ENCODE measurements around the gene NPVF.
A peak's percentile ranks its signal among the peaks of the same experiment; 100 is the strongest.

Gene NPVF, protein sequence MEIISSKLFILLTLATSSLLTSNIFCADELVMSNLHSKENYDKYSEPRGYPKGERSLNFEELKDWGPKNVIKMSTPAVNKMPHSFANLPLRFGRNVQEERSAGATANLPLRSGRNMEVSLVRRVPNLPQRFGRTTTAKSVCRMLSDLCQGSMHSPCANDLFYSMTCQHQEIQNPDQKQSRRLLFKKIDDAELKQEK

DNA sequence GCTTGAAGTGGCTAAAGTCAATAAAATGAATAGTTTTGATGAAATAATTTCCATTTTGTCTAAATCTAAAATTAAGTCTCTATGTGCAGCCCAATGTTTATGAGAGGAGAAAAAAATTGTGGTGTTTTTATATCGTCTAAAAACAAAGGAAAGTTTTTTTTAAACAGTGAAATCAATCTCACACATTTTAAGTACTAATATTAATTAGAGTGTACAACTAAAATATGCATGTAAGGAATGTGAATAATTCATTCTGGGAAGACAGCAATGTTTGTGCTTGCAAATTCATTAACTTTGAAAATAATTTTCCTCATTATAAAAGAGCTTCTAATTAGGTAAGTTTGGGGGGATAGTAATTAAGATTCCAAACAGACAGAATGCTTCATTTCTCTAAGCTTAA is at the start of gene NPVF:
Gene NPVF, minus strand, starts transcription at position 101 of the 400 bp plus-strand sequence. Its CDS starts 47 bp downstream, at position 54.
- DNase-seq: no peak

DNA sequence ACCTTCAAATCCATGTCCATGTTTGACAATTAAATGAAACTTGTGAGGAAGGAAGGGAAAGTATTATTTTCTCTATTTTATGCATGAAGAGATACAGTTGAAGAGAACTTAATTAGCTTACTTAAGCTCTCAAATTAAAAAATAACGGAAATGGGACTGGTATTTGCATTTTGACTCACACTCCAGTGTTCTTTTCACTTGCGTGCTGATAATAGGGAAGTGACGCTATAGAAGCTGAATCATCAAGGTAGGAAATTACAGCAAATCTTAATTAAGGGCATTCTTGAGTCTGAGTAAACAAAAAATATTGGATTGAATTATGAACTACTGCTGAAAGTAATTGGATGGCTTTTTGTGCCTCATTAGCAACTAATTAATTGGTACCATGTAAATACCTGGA is 44.0 kb upstream of the NPVF start:
- no peak for DNase-seq

DNA sequence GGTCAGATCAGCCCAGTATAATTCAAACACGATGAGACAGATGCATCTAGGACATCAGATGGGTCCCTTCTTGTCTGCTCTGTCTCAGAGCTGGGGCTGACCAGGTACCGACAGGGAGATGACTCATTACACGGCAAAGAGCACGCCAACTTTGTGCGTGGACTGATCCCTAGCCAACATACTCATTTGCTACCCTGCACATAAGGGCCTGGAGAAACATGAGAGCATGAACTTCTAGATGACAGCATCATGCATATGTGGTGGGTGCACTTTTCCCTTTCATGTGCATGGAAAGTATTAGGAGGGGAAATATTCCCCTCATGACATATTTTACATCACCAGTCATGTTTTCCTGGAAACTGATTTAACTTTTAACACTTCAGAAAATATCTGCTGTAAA is 35.1 kb upstream of the NPVF start:
- no peak for DNase-seq

GRCh38 chr7:25262586-25262985 is 34.3 kb upstream of the NPVF start:
- DNase-seq: no peak

- no peak for DNase-seq
Measured at GRCh38 chr7:25261545-25262140, 33.4 kb upstream of the NPVF start.

GRCh38 chr7:25260862-25261494 is 32.7 kb upstream of the NPVF start:
- peak; percentile 45 for DNase-seq

DNA sequence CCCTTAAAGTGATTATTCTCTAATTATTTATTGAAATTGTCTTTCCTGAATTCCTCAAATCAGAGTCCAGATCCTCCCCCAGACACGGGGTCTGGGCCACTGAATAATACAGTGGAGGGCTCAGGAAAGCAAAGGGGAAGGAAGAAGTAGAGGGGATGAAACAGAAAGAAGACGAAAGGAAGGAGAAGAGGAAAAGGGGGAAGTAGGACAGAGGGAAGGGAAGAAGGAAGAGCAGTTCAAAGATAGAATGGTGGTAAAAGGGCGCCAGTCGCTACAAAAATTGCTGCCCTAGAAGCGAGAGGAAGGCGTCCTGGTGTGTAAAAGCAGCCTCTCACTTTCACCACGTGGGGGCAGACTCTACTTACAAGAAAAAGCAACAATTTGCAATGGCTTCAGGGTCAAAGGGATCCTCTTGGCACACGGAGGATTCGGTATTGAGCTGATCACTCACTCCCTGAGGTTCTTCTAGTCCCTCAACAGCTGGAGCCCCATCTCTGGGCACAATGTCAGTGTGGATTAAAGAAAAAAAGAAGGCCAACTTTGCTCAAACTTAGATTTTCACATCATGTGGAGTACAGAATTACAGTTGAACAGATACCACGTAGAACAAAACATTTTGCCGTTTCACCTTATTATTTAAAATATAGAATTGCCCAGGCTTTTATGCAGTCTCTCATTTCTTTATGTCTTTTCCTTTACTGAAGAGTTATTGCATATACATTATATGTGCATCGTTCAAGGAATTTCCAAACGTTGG is 31.4 kb upstream of the NPVF start:
- DNase-seq: peak; percentile 76

GRCh38 chr7:25256333-25256819 is 28.1 kb upstream of the NPVF start:
- DNase-seq: no peak

- no peak for DNase-seq
Measured at GRCh38 chr7:25255611-25256332, 27.5 kb upstream of the NPVF start.

DNA sequence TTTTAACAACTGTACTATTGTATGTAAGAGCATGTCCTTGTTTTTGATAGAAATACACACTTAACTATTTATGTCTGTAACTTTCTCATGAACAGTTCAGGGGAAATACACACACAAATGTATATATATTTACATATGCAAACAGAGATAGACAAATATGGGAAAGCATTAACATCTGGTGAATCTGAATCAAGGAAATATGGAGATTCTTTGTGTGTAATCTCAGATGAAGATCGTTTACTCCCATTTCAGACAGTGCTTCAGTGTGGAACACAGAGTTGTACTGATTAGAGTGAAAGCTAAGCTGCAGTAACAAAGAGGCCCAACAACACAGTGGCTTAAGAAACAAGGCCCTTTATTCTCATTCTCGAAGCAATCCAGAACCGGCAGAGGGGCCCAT is 26.3 kb upstream of the NPVF start:
- DNase-seq: no peak

DNA sequence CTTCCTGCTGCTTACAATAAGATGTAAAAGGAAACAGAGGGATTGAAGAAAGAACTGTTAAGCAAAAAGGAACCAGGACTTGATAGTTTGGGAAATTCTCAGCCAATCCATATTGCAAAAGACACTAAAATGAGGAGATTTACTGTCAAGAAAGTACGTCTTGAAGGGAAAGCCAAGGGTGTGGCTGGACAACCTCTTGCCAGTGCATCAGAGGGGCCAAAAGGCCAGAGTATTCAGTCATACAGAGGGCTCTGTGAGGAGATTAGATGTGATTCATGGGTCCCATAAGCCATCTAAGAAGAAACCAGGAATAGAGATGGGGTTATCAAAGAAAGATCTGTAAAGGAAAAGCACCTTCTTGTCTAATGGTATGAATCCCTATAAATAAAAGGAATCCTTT is 25.4 kb upstream of the NPVF start:
- no peak for DNase-seq

DNA sequence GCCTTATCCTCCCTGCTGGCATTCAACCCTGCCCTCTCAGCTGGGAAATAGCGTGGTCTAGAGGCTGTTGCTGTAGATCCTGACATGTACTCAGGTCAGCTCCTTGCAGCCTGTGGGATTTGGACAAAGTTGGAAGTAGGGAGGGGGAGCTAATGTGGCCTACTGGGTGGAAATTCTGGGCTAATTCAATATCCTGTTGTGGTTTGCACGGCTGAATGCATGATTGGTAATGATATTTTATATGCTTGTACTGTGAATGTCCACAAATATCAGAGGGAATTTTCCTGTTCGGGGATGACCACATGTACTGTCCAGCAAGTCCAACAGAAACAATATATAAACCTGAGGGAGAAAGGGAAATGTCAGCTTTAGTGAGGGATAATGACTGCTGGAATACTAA is 22.1 kb upstream of the NPVF start:
- DNase-seq: no peak

DNA sequence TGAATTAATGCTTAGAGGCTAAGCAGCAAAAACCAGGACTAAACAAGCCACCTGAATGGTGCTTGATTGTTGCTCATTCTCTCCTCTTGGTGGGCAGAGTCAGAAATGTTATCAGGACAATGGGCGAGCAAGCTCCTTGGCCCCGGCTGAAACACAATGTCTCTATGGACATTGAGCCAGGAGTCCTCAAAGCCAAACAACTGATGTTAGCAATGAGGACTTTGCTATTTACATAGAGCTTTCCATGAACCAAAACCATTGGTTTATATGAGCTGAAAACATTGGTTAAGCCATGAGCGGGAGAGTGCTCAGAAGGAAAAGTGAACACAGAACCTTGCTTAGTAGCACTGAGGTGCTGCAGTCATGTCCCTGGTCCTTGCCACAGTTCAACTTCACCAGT is 21.5 kb upstream of the NPVF start:
- no peak for DNase-seq

- no peak for DNase-seq
Measured at GRCh38 chr7:25246306-25246705, 18.0 kb upstream of the NPVF start.

GRCh38 chr7:25244254-25245033 is 16.2 kb upstream of the NPVF start:
- no peak for DNase-seq

DNA sequence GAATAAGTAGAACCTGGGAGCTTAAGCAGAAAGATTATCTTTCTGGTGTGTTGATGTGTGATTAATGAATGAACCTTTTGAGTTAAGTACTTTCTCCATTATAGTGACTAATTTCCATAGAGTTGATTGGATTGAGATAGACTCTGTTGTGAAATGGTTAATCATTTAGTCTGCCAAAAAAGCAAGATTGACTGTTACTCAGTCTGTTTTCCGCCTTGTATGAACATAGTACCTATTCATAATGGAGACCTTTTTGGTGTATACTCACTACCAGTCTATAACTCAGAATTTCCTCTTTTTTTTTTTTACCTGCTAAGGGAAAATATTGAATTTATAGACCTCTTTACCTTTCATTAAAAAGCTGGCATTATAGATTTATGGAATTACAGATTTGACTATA is 14.4 kb upstream of the NPVF start:
- no peak for DNase-seq

DNA sequence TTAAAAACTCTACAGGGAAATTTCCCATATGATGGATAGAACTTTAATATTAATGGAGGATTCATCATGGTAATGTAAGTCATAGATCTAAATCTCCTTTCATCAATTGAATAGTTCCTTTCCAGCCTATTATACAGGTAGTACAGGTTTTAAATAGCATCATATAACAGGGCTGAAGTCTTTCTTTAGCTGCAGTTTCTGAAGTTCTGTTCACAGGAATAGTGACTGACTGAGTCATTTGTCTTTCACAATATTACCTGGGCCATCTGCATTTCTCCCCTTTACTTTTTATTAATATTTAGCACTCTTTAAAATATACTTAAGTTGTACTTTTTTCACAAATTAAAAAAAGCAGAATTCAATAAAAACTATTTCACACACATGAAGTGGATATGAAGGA is 12.6 kb upstream of the NPVF start:
- DNase-seq: no peak

DNA sequence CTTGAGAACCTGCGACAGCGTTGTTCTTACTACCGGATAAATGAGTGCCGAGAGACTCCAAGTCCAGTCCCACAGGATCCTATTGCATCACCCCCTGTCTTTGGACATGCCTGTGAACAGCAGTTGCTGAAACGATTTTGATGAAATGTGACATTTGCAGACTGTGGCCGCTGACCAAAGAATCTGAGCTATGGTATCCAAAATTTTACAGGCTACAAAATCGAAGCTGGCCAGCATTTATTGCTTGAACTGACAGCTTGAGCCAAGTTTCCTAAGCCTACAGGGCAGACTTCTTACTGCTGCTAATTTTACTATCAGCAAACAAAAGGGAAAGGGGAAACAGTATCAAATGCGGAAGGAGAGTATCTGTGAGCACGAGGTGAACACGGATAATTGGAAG is 12.1 kb upstream of the NPVF start:
- DNase-seq: no peak

GRCh38 chr7:25239888-25240287 is 11.6 kb upstream of the NPVF start:
- no peak for DNase-seq

GRCh38 chr7:25238066-25238725 is 9.9 kb upstream of the NPVF start:
- DNase-seq: no peak

DNA sequence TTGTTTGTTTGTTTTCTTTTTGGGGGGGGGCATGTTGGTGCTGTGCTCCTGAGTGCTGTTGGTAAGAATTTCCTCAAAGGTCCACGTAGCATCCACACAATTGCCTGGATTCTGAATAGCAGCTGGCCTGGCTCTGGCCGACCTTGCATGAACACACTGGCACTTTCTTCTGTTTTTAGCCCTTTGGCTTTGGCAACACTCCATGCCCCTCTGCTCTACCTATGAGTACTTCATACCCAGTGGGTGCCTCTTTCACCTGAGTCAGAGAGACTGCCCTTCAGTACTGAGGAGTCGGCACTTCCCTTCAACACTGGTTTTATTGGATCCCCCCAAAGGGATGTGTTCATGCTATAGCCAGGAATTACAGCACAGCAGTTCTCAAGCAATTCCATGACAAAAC is 7.2 kb upstream of the NPVF start:
- no peak for DNase-seq

GRCh38 chr7:25234336-25234735 is 6.0 kb upstream of the NPVF start:
- no peak for DNase-seq
